HEK293T (cell line): ENCODE measurements around the gene IGSF21.

Experiments
- HDGF ChIP-seq: fragments of 450-650 bp; IDR thresholded peaks from 2 replicates; pipeline ENCODE4 v1.6.1; 2017; ENCODE audit warnings: antibody characterized with exemption, borderline replicate concordance
- ZNF384 ChIP-seq: fragments of 450-650 bp; IDR thresholded peaks from 2 replicates; pipeline ENCODE4 v1.6.1; 2016

DNA sequence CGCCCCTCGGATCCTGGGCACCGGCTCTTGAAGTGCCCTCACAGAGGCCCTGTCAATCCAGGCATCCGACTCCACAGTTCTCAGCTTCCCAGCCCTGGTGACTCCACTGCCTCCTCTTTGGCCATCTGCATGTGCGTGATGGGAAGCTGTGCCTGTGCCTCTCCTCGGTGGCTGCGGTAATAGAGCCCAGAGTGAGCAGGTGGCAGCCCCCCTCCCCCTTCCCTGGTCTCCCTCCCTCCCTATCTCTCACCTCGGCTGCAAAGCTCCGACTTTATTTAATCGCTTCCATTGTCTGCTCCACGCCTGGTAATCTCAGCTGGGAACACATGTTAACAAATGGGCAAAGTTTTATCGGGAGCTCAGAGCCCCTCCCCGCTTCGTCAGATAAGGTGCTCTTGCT is 91.9 kb downstream of the IGSF21 start:
- no peak for TF ChIP-seq HDGF
- no peak for TF ChIP-seq ZNF384
